GM23338 (cell line): ENCODE results near the gene MEGF10. TPM values are rescaled to one million over a fixed set of nuclear protein-coding genes. Genes with fewer than 3 reads are reported as not detected.

Experiments
- ATAC-seq: fragments of 200-7000 bp; cut with Tn5 transposase; 3 replicates; pipeline ENCODE4 v1.9.1; 2020
- DNase-seq: peaks from one replicate; pipeline ENCODE4 v3.0.0-alpha.2; 2015; ENCODE audit warnings: low spot score
- H2AFZ ChIP-seq: fragments of 200-600 bp; sonication (generic); 2 replicates; pipeline ENCODE4 v1.8.0; 2016; ENCODE audit warnings: antibody characterized with exemption, mild to moderate bottlenecking, moderate library complexity
- H3F3A ChIP-seq: fragments of 200-600 bp; sonication (generic); replicated peaks from 2 replicates; pipeline ENCODE4 v1.8.0; 2017; ENCODE audit warnings: antibody characterized with exemption, mixed run types, low read depth
- H3K27ac ChIP-seq: fragments of 200-600 bp; sonication (generic); 2 replicates; pipeline ENCODE4 v1.6.1; 2016; ENCODE audit warnings: low read depth
- H3K27me3 ChIP-seq: fragments of 200-600 bp; sonication (generic); 2 replicates; pipeline ENCODE4 v1.8.0; 2016; ENCODE audit warnings: mild to moderate bottlenecking, mixed run types, moderate library complexity; ENCODE audit not compliant: insufficient read depth
- H3K36me3 ChIP-seq: fragments of 200-600 bp; sonication (generic); 2 replicates; pipeline ENCODE4 v1.8.0; 2016; ENCODE audit warnings: mild to moderate bottlenecking; ENCODE audit not compliant: insufficient read depth
- H3K4me1 ChIP-seq: fragments of 200-600 bp; sonication (generic); 2 replicates; pipeline ENCODE4 v1.8.0; 2016; ENCODE audit warnings: mild to moderate bottlenecking, moderate library complexity; ENCODE audit not compliant: insufficient read depth
- H3K4me2 ChIP-seq: fragments of 200-600 bp; sonication (generic); 2 replicates; pipeline ENCODE4 v1.7.1; 2017; ENCODE audit warnings: mixed run types
- H3K4me3 ChIP-seq: fragments of 200-600 bp; sonication (generic); 2 replicates; pipeline ENCODE4 v1.6.1; 2016; ENCODE audit warnings: mixed run types
- H3K79me2 ChIP-seq: fragments of 200-600 bp; sonication (generic); replicated peaks from 2 replicates; pipeline ENCODE4 v1.8.0; 2017; ENCODE audit warnings: mild to moderate bottlenecking; ENCODE audit not compliant: insufficient read depth
- H3K9me2 ChIP-seq: fragments of 200-600 bp; sonication (generic); 2 replicates; pipeline ENCODE4 v1.8.0; 2017; ENCODE audit not compliant: insufficient read depth
- H4K20me1 ChIP-seq: fragments of 200-600 bp; sonication (generic); replicated peaks from 2 replicates; pipeline ENCODE4 v1.8.0; 2017; ENCODE audit warnings: mild to moderate bottlenecking; ENCODE audit not compliant: insufficient read depth
- H3K27ac Mint-ChIP-seq: 2 replicates; pipeline ENCODE4 v1.8.0; 2020; ENCODE audit warnings: inconsistent platforms, mild to moderate bottlenecking, moderate library complexity, mixed read lengths
- H3K27me3 Mint-ChIP-seq: 3 replicates; pipeline ENCODE4 v1.8.0; 2022; ENCODE audit warnings: low read depth, mild to moderate bottlenecking, moderate library complexity, mixed read lengths, inconsistent platforms; ENCODE audit not compliant: insufficient read depth, poor library complexity
- H3K36me3 Mint-ChIP-seq: 3 replicates; pipeline ENCODE4 v1.8.0; 2021; ENCODE audit warnings: low read depth, mild to moderate bottlenecking, inconsistent platforms, moderate library complexity, mixed read lengths
- H3K4me1 Mint-ChIP-seq: 3 replicates; pipeline ENCODE4 v1.8.0; 2020; ENCODE audit warnings: mild to moderate bottlenecking, inconsistent platforms, mixed read lengths
- H3K4me3 Mint-ChIP-seq: 3 replicates; pipeline ENCODE4 v1.8.0; 2021; ENCODE audit warnings: moderate library complexity, mild to moderate bottlenecking, inconsistent platforms, mixed read lengths
- H3K9me3 Mint-ChIP-seq: 3 replicates; pipeline ENCODE4 v1.8.0; 2020; ENCODE audit warnings: moderate library complexity, mild to moderate bottlenecking, inconsistent platforms, mixed read lengths
- EZH2 ChIP-seq: fragments of 200-600 bp; sonication (generic); IDR thresholded peaks from one replicate; pipeline ENCODE4 v1.8.0; 2017; ENCODE audit warnings: antibody characterized with exemption, mild to moderate bottlenecking, low read depth; ENCODE audit not compliant: unreplicated experiment
- EZH2phosphoT487 ChIP-seq: fragments of 200-600 bp; sonication (generic); IDR thresholded peaks from one replicate; pipeline ENCODE4 v1.8.1; 2018; ENCODE audit warnings: antibody characterized with exemption; ENCODE audit not compliant: unreplicated experiment
- ZNF331 ChIP-seq: fragments of 250-450 bp; sonication (Bioruptor Pico); IDR thresholded peaks from 2 replicates; pipeline ENCODE4 v1.5.0; 2020; ENCODE audit warnings: low read depth, mild to moderate bottlenecking, moderate library complexity
- ZNF462 ChIP-seq: fragments of 250-450 bp; sonication (Bioruptor Pico); IDR thresholded peaks from 2 replicates; pipeline ENCODE4 v1.5.0; 2020; ENCODE audit warnings: mild to moderate bottlenecking, moderate library complexity
- polyA plus RNA-seq: library from polyadenylated mRNA; unstranded; fragments of >200 nt; fragmentation: Nextera tagmentation; extraction: Ambion mirVana; gene quantifications from 2 replicates; pipeline ENCODE4 v1.2.1, GENCODE V29; 2016
- total RNA-seq: library from RNA; depleted of rRNA; stranded (reverse); fragments of >200 nt; shearing (Covaris generic); gene quantifications from 2 replicates; pipeline ENCODE4 v1.2.3, GENCODE V29; 2014
- TF ChIP-seq, protein P1 (sequence below): IDR thresholded peaks from one replicate; pipeline ENCODE4 v1.6.1; 2018; ENCODE audit warnings: antibody characterized with exemption; ENCODE audit not compliant: unreplicated experiment

Gene MEGF10
- total and polyA plus RNA-seq, 2 experiments from 2014 or later, result 4.5 to 28.3 TPM

GRCh38 chr5:127425868-127426267 lies 135.3 kb downstream of the MEGF10 start (continued):
- no peak for TF ChIP-seq ZNF462 (CRISPR knock-in tag)

- H3K27me3 Mint-ChIP-seq, result peaks cover 1% of the 10 kb centered on the region
- Histone ChIP-seq H3F3A (no peaks in the 10 kb centered on the region), H3K4me1 (no peaks in the 10 kb centered on the region), H3K36me3 (no peaks in the 10 kb centered on the region), H3K9me2 (peaks cover 6% of the 10 kb centered on the region; the same call in 1 of the 2 replicates), H3K27me3 (no peaks in the 10 kb centered on the region), H3K79me2 (no peaks in the 10 kb centered on the region), H3K27ac (no peak overlapping the region), H3K4me3 (no peak overlapping the region), H4K20me1 (no peaks in the 10 kb centered on the region), H3K4me2 (no peak overlapping the region), H2AFZ (no peak overlapping the region)
- H3K36me3 Mint-ChIP-seq, result peaks cover 24% of the 10 kb centered on the region; the same call in 2 of the 3 replicates
- TF ChIP-seq, protein P1, sequence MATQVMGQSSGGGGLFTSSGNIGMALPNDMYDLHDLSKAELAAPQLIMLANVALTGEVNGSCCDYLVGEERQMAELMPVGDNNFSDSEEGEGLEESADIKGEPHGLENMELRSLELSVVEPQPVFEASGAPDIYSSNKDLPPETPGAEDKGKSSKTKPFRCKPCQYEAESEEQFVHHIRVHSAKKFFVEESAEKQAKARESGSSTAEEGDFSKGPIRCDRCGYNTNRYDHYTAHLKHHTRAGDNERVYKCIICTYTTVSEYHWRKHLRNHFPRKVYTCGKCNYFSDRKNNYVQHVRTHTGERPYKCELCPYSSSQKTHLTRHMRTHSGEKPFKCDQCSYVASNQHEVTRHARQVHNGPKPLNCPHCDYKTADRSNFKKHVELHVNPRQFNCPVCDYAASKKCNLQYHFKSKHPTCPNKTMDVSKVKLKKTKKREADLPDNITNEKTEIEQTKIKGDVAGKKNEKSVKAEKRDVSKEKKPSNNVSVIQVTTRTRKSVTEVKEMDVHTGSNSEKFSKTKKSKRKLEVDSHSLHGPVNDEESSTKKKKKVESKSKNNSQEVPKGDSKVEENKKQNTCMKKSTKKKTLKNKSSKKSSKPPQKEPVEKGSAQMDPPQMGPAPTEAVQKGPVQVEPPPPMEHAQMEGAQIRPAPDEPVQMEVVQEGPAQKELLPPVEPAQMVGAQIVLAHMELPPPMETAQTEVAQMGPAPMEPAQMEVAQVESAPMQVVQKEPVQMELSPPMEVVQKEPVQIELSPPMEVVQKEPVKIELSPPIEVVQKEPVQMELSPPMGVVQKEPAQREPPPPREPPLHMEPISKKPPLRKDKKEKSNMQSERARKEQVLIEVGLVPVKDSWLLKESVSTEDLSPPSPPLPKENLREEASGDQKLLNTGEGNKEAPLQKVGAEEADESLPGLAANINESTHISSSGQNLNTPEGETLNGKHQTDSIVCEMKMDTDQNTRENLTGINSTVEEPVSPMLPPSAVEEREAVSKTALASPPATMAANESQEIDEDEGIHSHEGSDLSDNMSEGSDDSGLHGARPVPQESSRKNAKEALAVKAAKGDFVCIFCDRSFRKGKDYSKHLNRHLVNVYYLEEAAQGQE, result no peak
- TF ChIP-seq ZNF331 (CRISPR knock-in tag) (no peak), EZH2phosphoT487 (no peak), EZH2 (no peak)
- H3K27ac Mint-ChIP-seq, result no peak overlapping the region
- H3K4me1 Mint-ChIP-seq, result peaks cover 12% of the 10 kb centered on the region
- H3K4me3 Mint-ChIP-seq, result no peak overlapping the region
- DNase-seq (no peak), ATAC-seq (no peak)
- H3K9me3 Mint-ChIP-seq, result no peaks in the 10 kb centered on the region
These were observed 136.1 kb downstream of the MEGF10 start for GRCh38 chr5:127426661-127427060.
